DOHH2 (cell line): ENCODE results near the gene INPP5B.

Experiments
- H3F3A ChIP-seq: fragments of 200-600 bp; sonication (generic), shearing (Covaris generic); 2 replicates; pipeline ENCODE4 v1.6.0; 2016; ENCODE audit warnings: antibody characterized with exemption, mild to moderate bottlenecking; ENCODE audit not compliant: control insufficient read depth, insufficient read depth
- H3K27ac ChIP-seq: fragments of 200-600 bp; sonication (generic); 2 replicates; pipeline ENCODE4 v1.5.1; 2014; ENCODE audit warnings: low read depth, mild to moderate bottlenecking, low read length, moderate library complexity
- H3K27me3 ChIP-seq: fragments of 200-600 bp; sonication (generic); 2 replicates; pipeline ENCODE4 v1.6.1; 2014; ENCODE audit warnings: mild to moderate bottlenecking, low read length, mixed read lengths; ENCODE audit not compliant: control insufficient read depth
- H3K36me3 ChIP-seq: fragments of 200-600 bp; sonication (generic); 2 replicates; pipeline ENCODE4 v1.6.1; 2014; ENCODE audit warnings: mild to moderate bottlenecking, low read length, moderate library complexity, mixed read lengths; ENCODE audit not compliant: control insufficient read depth
- H3K4me1 ChIP-seq: fragments of 200-600 bp; sonication (generic); 2 replicates; pipeline ENCODE4 v1.6.1; 2014; ENCODE audit warnings: mild to moderate bottlenecking, low read length, mixed read lengths; ENCODE audit not compliant: control insufficient read depth
- H3K4me2 ChIP-seq: fragments of 200-600 bp; sonication (generic); 2 replicates; pipeline ENCODE4 v1.6.0; 2014; ENCODE audit warnings: mild to moderate bottlenecking, low read length, moderate library complexity
- H3K4me3 ChIP-seq: fragments of 200-600 bp; sonication (generic); 2 replicates; pipeline ENCODE4 v1.5.1; 2014; ENCODE audit warnings: mild to moderate bottlenecking, low read length, mixed read lengths
- H3K79me2 ChIP-seq: fragments of 200-600 bp; sonication (generic); 2 replicates; pipeline ENCODE4 v1.6.1; 2014; ENCODE audit warnings: mild to moderate bottlenecking, low read length, mixed read lengths; ENCODE audit not compliant: control insufficient read depth
- H3K9me2 ChIP-seq: fragments of 200-600 bp; sonication (generic); replicated peaks from 2 replicates; pipeline ENCODE4 v1.6.1; 2014; ENCODE audit warnings: mild to moderate bottlenecking, low read length, mixed read lengths; ENCODE audit not compliant: control insufficient read depth
- H3K9me3 ChIP-seq: fragments of 200-600 bp; sonication (generic); 2 replicates; pipeline ENCODE4 v1.6.1; 2014; ENCODE audit warnings: antibody characterized with exemption, low read length, mixed read lengths; ENCODE audit not compliant: control insufficient read depth, insufficient read depth
- H4K20me1 ChIP-seq: fragments of 200-600 bp; sonication (generic); 2 replicates; pipeline ENCODE4 v1.6.0; 2014; ENCODE audit warnings: low read depth, mild to moderate bottlenecking, antibody characterized with exemption, low read length, moderate library complexity; ENCODE audit not compliant: control insufficient read depth, insufficient read depth
- CTCF ChIP-seq: fragments of 200-600 bp; sonication (generic); IDR thresholded peaks from one replicate; pipeline ENCODE4 v1.5.1; 2014; ENCODE audit warnings: antibody characterized with exemption, mild to moderate bottlenecking, low read depth, low read length; ENCODE audit not compliant: poor library complexity, severe bottlenecking
- EZH2phosphoT487 ChIP-seq: fragments of 200-600 bp; sonication (generic); IDR thresholded peaks from 2 replicates; pipeline ENCODE4 v1.6.1; 2017; ENCODE audit warnings: borderline replicate concordance, mild to moderate bottlenecking, antibody characterized with exemption, low read length, moderate library complexity, mixed read lengths

INPP5B gene

GRCh38 chr1:37858931-37859506, 87.8 kb downstream of the INPP5B start:
- Histone ChIP-seq H3K9me2 (no peaks in the 10 kb centered on the region), H3K79me2 (peaks cover 52% of the 10 kb centered on the region), H3K4me3 (peak overlapping the region; percentile 95), H3K9me3 (no peaks in the 10 kb centered on the region), H3F3A (peaks cover 6% of the 10 kb centered on the region; the same call in 1 of the 2 replicates), H3K4me2 (peak overlapping the region; percentile 91), H3K4me1 (peaks cover 23% of the 10 kb centered on the region), H3K27ac (peak overlapping the region; percentile 22), H4K20me1 (0 out of 2 replicates have a peak, but pooled peaks cover 4% of the 10 kb centered on the region), H3K27me3 (no peaks in the 10 kb centered on the region), H3K36me3 (peaks cover 52% of the 10 kb centered on the region)
- TF ChIP-seq EZH2phosphoT487 (no peak), CTCF (no peak)

GRCh38 chr1:37854406-37854805, 92.4 kb downstream of the INPP5B start:
- peaks cover 31% of the 10 kb centered on the region for H3K4me1 ChIP-seq
- H3K27ac ChIP-seq = no peak overlapping the region
- H3K79me2 ChIP-seq = peaks cover 96% of the 10 kb centered on the region
- no peaks in the 10 kb centered on the region for H3K27me3 ChIP-seq
- H3K4me3 ChIP-seq = no peak overlapping the region
- H3K9me2 ChIP-seq = no peaks in the 10 kb centered on the region
- no peak overlapping the region for H3K4me2 ChIP-seq
- H4K20me1 ChIP-seq = 0 out of 2 replicates have a peak, but pooled peaks cover 4% of the 10 kb centered on the region
- H3K9me3 ChIP-seq = no peaks in the 10 kb centered on the region
- peaks cover 8% of the 10 kb centered on the region for H3F3A ChIP-seq
- TF ChIP-seq EZH2phosphoT487 (no peak), CTCF (no peak)
- H3K36me3 ChIP-seq = peaks cover 61% of the 10 kb centered on the region

- H3K36me3 ChIP-seq = peaks cover 66% of the 10 kb centered on the region
- H3K27ac ChIP-seq = no peak overlapping the region
- TF ChIP-seq EZH2phosphoT487 (no peak), CTCF (no peak)
- H3K9me3 ChIP-seq = no peaks in the 10 kb centered on the region
- peaks cover 96% of the 10 kb centered on the region for H3K79me2 ChIP-seq
- H3K9me2 ChIP-seq = no peaks in the 10 kb centered on the region
- H3K27me3 ChIP-seq = no peaks in the 10 kb centered on the region
- peaks cover 8% of the 10 kb centered on the region for H3F3A ChIP-seq
- H3K4me1 ChIP-seq = peaks cover 25% of the 10 kb centered on the region
- no peak overlapping the region for H3K4me3 ChIP-seq
- no peak overlapping the region for H3K4me2 ChIP-seq
- H4K20me1 ChIP-seq = no peaks in the 10 kb centered on the region
Observed at GRCh38 chr1:37853157-37853556, 93.7 kb downstream of the INPP5B start.
